HUDEP-2 (cell line): ENCODE results near the gene PKN1.

Source experiments
- DNase-seq, 76 experiments: peaks; one replicate each; lab custom pipeline; 2025; ENCODE audit not compliant: unreplicated experiment in 76 of 76; lab: John Stamatoyannopoulos, UW

PKN1 gene

DNA sequence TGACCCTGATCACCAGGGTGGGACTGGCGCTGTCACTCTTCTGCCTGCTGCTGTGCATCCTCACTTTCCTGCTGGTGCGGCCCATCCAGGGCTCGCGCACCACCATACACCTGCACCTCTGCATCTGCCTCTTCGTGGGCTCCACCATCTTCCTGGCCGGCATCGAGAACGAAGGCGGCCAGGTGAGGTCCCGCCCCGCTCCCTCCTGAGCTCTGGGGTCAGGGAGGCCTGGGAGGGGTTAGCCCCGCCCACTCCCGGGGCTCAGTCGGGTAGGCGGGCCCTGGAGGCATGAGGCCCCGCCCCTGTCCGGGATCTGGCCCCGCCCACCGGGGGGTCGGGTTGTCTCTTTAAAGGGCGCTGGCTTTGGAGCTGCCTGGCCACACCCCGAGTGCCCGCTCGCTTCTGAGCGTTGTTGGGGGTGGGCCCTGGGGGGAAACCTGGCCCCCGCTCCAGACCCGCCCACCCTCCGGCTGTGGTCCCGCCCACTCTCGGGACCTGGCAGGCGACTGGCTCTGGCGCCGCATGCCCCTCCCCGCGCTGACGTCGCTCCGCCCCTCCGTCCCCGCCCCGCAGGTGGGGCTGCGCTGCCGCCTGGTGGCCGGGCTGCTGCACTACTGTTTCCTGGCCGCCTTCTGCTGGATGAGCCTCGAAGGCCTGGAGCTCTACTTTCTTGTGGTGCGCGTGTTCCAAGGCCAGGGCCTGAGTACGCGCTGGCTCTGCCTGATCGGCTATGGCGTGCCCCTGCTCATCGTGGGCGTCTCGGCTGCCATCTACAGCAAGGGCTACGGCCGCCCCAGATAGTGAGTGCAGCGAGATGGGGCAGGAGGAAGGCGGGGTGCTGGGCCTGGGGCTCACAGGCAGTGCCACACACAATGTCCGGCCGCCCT lies 27.1 kb upstream of the PKN1 start:
- peak in 74 of 76 experiments; percentile 54 to 99 (median 91) for DNase-seq

DNA sequence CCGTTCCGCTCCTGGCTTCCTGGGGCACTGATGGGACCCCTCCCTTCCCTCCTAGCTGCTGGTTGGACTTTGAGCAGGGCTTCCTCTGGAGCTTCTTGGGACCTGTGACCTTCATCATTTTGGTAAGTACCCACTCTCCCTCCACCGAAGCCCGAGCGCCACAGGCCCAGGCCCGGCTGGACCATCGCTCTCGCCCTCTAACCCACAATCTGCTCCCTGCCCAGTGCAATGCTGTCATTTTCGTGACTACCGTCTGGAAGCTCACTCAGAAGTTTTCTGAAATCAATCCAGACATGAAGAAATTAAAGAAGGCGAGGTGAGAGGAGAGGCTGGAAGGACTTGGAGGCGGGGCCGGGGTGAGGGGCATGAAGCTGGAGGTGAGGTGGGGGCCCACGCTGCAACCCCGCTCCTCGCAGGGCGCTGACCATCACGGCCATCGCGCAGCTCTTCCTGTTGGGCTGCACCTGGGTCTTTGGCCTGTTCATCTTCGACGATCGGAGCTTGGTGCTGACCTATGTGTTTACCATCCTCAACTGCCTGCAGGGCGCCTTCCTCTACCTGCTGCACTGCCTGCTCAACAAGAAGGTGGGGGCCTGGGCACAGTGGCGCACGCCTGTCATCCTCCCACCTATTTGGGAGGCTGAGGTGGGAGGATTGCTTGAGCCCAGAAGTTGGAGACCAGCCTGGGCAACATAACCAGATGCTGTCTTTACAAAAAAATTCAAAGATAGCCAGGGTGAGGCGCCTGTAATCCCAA lies 26.3 kb upstream of the PKN1 start:
- no peak for DNase-seq

DNA sequence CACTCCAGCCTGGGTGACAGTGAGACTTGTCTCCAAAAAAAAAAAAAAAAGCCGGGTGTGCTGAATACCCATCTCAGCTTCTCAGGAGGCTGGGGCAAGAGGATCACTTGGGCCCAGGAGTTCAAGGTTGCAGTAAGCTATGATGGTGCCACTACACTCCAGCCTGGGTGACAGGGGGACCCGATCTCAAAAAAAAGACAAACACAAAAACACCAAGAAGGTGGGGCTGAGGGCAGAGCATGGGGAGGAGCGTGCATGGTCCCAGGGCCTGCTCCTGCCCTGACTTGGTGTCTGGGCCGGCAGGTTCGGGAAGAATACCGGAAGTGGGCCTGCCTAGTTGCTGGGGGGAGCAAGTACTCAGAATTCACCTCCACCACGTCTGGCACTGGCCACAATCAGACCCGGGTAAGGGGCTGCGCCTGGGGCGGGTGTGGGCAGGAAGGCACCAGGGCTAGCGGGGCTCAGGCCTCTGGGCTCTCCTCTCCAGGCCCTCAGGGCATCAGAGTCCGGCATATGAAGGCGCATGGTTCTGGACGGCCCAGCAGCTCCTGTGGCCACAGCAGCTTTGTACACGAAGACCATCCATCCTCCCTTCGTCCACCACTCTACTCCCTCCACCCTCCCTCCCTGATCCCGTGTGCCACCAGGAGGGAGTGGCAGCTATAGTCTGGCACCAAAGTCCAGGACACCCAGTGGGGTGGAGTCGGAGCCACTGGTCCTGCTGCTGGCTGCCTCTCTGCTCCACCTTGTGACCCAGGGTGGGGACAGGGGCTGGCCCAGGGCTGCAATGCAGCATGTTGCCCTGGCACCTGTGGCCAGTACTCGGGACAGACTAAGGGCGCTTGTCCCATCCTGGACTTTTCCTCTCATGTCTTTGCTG lies 25.3 kb upstream of the PKN1 start:
- DNase-seq: peak in 36 of 76 experiments; percentile 15 to 57 (median 34)

DNA sequence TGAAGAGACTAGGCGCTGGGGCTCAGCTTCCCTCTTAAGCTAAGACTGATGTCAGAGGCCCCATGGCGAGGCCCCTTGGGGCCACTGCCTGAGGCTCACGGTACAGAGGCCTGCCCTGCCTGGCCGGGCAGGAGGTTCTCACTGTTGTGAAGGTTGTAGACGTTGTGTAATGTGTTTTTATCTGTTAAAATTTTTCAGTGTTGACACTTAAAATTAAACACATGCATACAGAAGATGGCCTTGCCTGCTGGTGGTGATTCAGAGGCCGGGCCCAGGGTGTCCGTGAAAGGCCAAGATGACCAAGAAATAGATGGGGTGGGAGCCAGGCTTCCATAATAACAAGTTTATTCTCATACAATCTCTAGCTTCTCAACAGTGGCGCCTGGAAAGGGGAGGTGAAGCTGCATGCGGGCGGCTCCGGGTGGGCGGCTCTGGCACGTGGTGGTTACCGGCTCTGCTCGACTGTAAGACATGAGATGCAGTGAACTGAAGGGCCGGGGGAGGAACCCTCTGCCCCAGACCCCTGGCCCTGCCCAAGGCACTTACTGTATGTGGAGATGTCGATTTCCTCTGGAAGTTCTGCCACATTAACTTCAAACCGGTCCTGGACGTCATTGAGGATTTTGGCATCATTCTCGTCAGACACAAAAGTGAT lies 24.5 kb upstream of the PKN1 start:
- peak in 3 of 76 experiments; percentile 16 to 20 (median 16) for DNase-seq

DNA sequence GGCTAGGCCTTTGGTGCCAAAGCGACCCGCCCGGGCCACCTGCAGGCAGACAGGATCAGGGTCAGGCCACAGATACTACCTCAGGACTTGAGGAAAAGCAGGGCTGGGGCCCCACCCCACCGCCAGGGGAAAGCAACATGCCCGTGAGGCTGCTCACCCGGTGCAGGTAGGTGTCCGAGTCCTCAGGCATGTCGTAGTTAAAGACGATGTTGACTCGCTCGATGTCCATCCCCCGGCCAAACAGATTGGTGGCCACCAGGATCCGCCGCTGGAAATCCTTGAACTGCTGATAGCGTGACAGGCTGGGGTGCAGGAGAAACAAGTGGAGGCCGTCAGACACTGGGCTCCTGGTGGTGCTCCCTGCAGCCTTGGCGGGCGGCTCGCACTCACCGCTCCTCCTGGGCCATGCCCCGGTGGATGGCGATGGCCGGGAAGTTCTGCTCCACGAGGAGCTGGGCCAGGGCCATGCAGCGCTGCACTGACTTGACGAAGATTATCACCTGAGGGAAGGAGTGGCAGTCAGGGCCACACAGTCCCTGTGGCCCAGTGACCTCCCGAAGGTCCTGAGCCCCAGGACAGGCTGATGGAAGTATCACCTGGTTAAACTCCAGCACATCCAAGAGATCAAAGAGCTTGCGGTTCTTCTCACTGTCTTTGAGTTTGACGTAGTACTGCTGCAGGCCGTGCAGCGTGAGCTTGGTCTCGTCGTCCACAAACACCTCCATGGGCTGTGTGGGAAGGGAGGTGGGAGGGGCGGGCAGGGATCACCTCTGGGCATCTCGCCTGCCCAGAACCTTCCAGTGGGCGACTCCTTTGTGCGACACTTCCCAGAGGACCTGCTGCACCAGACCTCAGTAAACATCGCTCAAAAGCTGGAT lies 23.7 kb upstream of the PKN1 start:
- no peak for DNase-seq

DNA sequence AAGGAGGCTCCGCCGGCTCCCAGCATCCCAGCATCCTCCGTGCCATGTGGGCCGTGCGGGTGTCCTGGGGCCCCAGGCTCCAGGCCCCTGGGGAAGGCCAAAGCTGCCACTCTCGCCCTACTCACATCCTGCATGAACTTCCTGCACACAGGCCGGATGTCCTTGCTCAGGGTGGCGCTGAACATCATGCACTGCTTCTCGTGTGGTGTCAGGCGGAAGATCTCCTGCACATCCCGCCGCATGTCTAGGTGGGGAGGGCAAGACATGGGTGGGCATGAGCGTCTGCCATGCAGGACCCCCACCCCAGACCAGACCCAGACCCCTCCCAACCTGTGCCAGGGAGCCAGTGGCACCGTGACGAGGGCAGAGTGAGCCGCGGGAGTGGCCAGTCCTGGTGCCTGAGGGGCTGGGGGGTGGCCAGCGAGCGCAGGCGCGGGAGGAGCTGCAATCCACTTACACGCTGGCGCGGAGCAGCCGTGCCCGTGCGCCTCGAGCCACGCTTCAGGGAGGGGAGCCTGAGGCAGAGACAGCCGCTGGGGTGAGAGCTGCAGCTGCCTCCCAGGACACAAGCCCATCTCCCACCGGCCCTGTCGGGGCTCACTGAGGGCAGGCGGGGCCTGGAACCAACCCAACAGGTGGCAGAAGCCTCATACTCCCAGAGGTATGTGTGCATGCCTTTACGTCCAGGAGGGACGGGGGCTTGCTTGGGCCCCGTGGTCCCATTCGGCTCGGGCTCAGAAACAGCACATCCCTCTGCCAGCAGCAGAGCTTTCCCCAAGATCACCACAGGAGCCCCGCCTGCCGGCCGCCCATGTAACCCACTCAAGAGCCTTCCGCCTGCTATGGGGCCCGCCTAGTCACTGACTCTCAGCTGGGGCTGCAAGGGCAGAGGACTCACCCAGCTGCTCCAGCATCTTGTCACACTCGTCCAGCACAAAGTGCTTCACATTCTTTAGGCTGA lies 22.7 kb upstream of the PKN1 start:
- DNase-seq: no peak

DNA sequence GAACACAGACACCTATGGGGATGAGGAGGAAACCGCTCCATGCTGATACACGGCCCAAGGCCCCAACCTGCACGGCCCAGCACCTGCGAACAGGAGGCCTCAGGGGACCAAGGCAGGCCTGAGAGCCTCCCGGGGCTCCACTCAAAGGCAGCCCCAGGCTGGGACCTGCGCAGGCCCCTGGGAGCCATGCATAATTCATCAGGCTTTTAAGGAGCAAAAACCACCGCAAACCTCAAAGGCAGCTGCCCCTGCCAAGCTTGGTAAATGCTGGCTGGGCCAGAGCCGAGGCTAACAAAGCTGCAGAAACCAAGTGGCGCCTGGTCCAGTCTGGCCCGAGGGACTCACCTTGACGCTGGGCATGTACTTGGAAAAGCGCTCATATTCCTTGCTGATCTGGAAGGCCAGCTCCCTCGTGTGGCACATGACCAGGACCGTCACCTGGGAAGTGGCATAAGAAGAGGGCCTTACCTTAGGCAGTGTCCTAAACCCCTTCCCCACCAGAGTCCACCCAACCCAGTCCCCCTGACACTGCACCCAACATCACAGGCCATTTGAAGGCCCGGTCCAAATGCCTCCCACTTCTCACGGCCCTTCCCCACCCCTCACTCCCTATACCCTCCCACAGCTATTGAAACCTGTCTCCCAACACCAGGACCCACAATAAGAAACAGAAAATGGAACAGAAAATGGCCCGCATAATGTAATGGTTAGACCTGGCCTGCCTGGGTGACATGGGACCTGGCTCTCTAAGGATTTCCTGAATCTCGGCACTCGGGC lies 21.8 kb upstream of the PKN1 start:
- DNase-seq: no peak

DNA sequence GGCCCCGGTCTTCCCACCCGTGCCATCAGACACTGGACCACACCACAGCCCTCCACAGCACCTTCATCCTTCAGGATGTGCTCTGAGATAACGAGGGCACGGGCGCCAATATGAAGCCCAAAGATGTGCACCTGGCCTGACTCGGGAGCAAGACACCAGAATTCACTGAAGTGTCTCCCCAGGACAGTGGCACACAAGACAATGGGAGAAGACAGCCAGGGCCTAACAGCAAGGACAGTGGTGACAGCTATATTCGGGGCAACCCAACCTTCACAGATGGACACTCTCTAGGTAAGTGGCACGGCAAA lies 21.2 kb upstream of the PKN1 start:
- no peak for DNase-seq

DNA sequence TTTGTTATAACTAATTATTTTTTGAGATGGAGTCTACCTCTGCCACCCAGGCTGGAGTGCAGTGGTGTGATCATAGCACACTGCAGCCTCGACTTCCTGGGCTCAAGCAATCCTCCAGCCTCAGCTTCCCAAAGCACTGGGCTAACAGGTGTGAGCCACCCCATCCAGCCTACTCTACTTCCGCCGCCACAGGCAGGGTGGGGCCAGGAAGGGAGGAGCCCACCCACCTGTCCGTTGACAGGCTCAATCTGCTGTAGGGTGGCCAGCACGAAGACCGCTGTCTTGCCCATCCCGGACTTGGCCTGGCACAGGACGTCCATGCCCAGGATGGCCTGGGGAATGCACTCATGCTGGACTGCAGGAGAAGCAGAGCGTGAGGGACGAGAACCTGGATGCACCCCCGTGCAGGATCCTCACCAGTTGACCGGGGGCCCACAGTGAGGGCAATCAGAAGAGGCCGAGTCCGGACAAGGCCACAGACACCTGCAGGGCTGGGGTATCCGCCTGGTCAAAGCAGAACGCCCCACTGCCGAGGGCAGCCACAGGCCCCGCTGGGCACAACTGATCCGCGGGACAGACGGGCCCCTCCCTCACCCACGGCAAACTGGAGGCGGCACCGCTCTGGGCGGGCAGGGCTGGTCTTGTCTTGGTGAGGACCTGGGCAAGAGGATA lies 20.6 kb upstream of the PKN1 start:
- no peak for DNase-seq

DNA sequence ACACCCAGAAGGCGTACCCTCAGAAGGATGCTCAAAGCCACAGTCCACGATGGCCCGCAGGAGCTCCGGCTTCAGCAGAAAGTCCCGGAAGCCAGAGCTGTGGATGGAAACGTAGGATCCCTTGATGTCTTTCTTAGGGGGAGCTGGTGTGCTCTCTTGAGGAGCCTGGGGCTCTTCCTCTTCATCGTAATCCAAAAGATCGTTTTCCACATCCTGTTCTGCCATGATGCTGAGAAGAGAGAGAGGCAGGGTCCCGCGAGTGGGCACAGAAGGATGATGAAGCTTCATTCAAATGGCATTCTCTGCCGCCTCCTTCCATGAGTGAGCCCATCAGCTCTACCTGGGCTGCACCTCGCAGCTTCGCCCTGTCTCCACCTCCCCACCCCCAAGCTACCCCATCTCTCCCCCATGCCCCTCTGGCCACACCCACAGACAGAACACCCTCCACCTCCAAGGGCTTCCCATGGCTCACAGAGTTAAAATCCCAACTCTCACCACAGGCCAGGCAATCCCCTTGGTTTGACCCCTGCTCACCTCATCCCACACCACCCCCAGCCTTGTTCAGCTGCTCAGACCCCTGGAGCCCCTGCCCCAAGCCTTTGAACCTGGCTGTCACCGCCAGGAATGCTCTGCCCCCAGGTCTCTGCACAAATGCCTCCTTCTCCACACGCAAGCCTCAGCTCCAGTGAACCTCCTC lies 20.0 kb upstream of the PKN1 start:
- no peak for DNase-seq

DNA sequence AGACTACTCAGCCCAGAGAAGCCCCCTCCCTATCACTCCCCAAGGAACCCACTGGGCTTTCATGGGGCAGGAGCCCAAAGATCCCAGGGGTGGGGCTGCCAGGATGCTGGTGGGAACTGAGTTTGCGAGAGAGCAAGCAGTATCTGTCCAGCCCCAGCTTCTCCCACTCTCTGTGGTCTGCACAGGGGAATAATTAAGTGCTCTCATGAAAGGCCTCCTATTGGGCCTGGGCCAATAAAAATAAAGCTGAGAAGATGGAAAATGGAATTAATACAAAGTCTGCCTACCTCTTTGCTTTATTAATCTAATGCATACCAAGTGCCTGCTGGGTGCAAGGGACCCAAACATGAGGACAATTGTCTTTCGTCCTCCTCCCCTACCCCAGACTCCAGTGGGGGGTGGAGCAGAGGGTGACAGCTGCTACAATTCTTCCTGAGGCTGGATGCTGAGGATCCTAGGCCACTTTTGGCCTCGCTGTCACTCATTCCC lies 19.4 kb upstream of the PKN1 start:
- DNase-seq: no peak

DNA sequence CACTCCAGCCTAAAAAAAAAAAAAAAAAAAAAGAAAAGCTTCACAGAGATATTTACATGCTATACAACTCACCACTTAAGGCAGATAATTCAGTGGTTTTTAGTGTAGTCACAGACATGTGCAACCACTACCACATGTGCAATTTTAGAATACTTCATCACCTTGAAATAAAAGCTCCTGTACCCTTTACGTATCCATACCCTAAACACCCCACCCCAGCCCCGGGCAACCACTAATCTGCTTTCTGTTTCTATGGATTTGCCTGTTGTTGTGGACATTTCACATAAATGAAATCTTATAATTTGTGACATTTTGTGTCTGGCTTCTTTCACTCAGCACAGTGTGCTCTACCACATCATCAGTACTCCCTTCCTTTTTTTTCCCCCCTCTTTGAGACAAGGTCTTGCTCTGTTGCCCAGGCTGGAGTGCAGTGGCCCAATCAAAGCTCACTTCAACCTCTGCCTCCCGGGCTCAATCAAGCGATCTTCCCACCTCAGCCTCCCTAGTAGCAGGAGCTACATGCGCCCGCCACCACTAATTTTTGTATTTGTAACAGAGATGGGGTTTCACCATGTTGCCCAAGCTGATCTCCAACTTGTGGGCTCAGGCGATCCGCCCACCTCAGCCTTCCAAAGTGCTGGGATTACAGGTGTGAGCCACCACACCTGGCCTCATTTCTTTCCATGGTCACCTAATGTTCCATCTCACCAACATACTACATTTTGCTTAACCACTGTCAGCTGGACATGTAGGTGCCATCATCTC lies 18.0 kb upstream of the PKN1 start:
- DNase-seq: no peak

DNA sequence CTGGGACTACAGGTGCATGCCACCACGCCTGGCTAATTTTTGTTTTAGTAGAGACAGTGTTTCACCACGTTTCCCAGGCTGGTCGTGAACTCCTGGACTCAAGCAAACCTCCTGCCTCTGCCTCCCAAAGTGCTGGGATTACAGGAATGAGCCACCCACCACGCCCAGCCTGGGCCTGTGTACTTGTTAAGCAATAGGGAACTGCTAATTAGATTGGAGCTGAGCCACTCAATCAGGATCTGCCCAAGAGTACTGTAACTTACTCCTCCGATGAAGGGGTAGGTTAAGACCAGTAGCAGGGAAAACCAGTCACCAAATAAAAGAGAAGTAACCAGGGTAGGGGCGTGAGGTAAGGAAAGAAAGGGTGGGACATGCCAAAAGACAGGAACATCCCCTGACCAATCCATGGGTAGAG lies 16.3 kb upstream of the PKN1 start:
- DNase-seq: no peak

DNA sequence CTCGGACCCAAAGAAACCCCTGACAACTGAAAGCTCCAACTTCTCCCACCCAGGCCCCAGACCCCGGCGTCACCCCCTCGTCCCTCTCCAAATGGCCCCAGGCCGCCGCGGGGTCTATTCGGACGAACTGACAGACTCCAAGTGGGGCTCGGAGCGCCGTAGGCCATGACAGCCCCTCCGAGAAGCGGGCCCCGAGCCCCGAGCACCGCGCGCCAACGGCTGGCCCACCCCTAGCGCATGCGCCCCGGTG lies 14.3 kb upstream of the PKN1 start:
- peak in 10 of 76 experiments; percentile 52 to 87 (median 74) for DNase-seq

DNA sequence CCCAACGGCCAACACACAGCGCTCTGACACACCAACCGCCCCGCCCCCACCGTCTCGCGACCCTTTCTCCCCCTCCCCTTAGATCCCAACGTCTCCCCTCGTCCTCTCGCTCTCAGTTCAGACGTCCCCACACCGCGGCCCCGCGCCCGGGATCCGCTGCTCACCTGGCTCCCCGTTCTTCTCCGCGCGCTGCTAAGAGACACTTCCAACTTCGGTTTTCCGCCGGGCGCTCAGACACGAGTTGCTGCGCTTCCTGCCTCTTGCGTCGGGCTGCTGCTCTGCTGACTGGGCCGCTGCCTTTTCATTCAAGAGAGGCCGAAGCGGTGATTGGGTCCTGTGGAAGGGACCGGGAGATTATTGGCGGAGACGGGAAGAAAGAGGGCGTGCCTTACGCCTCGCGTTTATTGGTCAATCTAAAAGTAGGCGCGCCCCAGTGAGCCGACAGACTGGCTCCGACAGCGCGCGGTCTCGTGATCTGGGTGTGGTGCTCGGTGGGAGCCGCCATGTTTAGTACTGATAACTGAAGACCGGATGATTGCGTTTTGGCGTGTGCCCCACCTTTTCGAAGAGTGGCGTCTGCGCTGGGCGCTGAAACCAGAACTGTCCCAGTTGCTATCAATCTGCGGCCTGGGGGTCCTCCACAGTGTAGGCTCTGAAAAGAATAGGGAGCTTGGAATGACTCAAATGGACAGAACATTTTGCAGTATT lies 13.8 kb upstream of the PKN1 start, which contains the start of gene DDX39A:
DDX39A (minus strand) TSS at position 236 of the 708 bp plus-strand sequence. CDS start 6,121 bp downstream, outside the sequence.
- peak; percentile 81 to 100 (median 100) for DNase-seq
